DOHH2 (cell line): ENCODE data around the gene MYT1.

Source experiments
- H3F3A ChIP-seq: fragments of 200-600 bp; sonication (generic), shearing (Covaris generic); 2 replicates; pipeline ENCODE4 v1.6.0; 2016; ENCODE audit warnings: antibody characterized with exemption, mild to moderate bottlenecking; ENCODE audit not compliant: control insufficient read depth, insufficient read depth
- H3K27ac ChIP-seq: fragments of 200-600 bp; sonication (generic); 2 replicates; pipeline ENCODE4 v1.5.1; 2014; ENCODE audit warnings: low read depth, mild to moderate bottlenecking, low read length, moderate library complexity
- H3K27me3 ChIP-seq: fragments of 200-600 bp; sonication (generic); 2 replicates; pipeline ENCODE4 v1.6.1; 2014; ENCODE audit warnings: mild to moderate bottlenecking, low read length, mixed read lengths; ENCODE audit not compliant: control insufficient read depth
- H3K36me3 ChIP-seq: fragments of 200-600 bp; sonication (generic); 2 replicates; pipeline ENCODE4 v1.6.1; 2014; ENCODE audit warnings: mild to moderate bottlenecking, low read length, moderate library complexity, mixed read lengths; ENCODE audit not compliant: control insufficient read depth
- H3K4me1 ChIP-seq: fragments of 200-600 bp; sonication (generic); 2 replicates; pipeline ENCODE4 v1.6.1; 2014; ENCODE audit warnings: mild to moderate bottlenecking, low read length, mixed read lengths; ENCODE audit not compliant: control insufficient read depth
- H3K4me2 ChIP-seq: fragments of 200-600 bp; sonication (generic); 2 replicates; pipeline ENCODE4 v1.6.0; 2014; ENCODE audit warnings: mild to moderate bottlenecking, low read length, moderate library complexity
- H3K4me3 ChIP-seq: fragments of 200-600 bp; sonication (generic); 2 replicates; pipeline ENCODE4 v1.5.1; 2014; ENCODE audit warnings: mild to moderate bottlenecking, low read length, mixed read lengths
- H3K79me2 ChIP-seq: fragments of 200-600 bp; sonication (generic); 2 replicates; pipeline ENCODE4 v1.6.1; 2014; ENCODE audit warnings: mild to moderate bottlenecking, low read length, mixed read lengths; ENCODE audit not compliant: control insufficient read depth
- H3K9me2 ChIP-seq: fragments of 200-600 bp; sonication (generic); replicated peaks from 2 replicates; pipeline ENCODE4 v1.6.1; 2014; ENCODE audit warnings: mild to moderate bottlenecking, low read length, mixed read lengths; ENCODE audit not compliant: control insufficient read depth
- H3K9me3 ChIP-seq: fragments of 200-600 bp; sonication (generic); 2 replicates; pipeline ENCODE4 v1.6.1; 2014; ENCODE audit warnings: antibody characterized with exemption, low read length, mixed read lengths; ENCODE audit not compliant: control insufficient read depth, insufficient read depth
- H4K20me1 ChIP-seq: fragments of 200-600 bp; sonication (generic); 2 replicates; pipeline ENCODE4 v1.6.0; 2014; ENCODE audit warnings: low read depth, mild to moderate bottlenecking, antibody characterized with exemption, low read length, moderate library complexity; ENCODE audit not compliant: control insufficient read depth, insufficient read depth
- EZH2phosphoT487 ChIP-seq: fragments of 200-600 bp; sonication (generic); IDR thresholded peaks from 2 replicates; pipeline ENCODE4 v1.6.1; 2017; ENCODE audit warnings: borderline replicate concordance, mild to moderate bottlenecking, antibody characterized with exemption, low read length, moderate library complexity, mixed read lengths
- TF ChIP-seq, protein P1 (sequence below): fragments of 200-600 bp; sonication (generic); IDR thresholded peaks from one replicate; pipeline ENCODE4 v1.5.1; 2014; ENCODE audit warnings: antibody characterized with exemption, mild to moderate bottlenecking, low read depth, low read length; ENCODE audit not compliant: poor library complexity, severe bottlenecking

MYT1 gene

GRCh38 chr20:64212755-64213154, 48.5 kb downstream of the MYT1 start:
- Histone ChIP-seq H4K20me1 (no peaks in the 10 kb centered on the region), H3K27me3 (no peaks in the 10 kb centered on the region), H3K9me3 (no peaks in the 10 kb centered on the region), H3F3A (no peaks in the 10 kb centered on the region), H3K9me2 (no peaks in the 10 kb centered on the region), H3K36me3 (no peaks in the 10 kb centered on the region), H3K79me2 (no peaks in the 10 kb centered on the region), H3K4me3 (no peak overlapping the region), H3K4me1 (peaks cover 12% of the 10 kb centered on the region), H3K4me2 (no peak overlapping the region), H3K27ac (no peak overlapping the region)
- TF ChIP-seq EZH2phosphoT487 = no peak
- TF ChIP-seq, protein P1, sequence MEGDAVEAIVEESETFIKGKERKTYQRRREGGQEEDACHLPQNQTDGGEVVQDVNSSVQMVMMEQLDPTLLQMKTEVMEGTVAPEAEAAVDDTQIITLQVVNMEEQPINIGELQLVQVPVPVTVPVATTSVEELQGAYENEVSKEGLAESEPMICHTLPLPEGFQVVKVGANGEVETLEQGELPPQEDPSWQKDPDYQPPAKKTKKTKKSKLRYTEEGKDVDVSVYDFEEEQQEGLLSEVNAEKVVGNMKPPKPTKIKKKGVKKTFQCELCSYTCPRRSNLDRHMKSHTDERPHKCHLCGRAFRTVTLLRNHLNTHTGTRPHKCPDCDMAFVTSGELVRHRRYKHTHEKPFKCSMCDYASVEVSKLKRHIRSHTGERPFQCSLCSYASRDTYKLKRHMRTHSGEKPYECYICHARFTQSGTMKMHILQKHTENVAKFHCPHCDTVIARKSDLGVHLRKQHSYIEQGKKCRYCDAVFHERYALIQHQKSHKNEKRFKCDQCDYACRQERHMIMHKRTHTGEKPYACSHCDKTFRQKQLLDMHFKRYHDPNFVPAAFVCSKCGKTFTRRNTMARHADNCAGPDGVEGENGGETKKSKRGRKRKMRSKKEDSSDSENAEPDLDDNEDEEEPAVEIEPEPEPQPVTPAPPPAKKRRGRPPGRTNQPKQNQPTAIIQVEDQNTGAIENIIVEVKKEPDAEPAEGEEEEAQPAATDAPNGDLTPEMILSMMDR = no peak

- H3K4me3 ChIP-seq = no peak overlapping the region
- H4K20me1 ChIP-seq = no peaks in the 10 kb centered on the region
- TF ChIP-seq, protein P1 = no peak
- TF ChIP-seq EZH2phosphoT487 = no peak
- H3K79me2 ChIP-seq = no peaks in the 10 kb centered on the region
- H3K27me3 ChIP-seq = no peaks in the 10 kb centered on the region
- no peaks in the 10 kb centered on the region for H3F3A ChIP-seq
- no peak overlapping the region for H3K27ac ChIP-seq
- no peaks in the 10 kb centered on the region for H3K9me3 ChIP-seq
- H3K4me1 ChIP-seq = no peaks in the 10 kb centered on the region
- H3K4me2 ChIP-seq = no peak overlapping the region
- no peaks in the 10 kb centered on the region for H3K9me2 ChIP-seq
- no peaks in the 10 kb centered on the region for H3K36me3 ChIP-seq
Observed at GRCh38 chr20:64214113-64214512, 49.9 kb downstream of the MYT1 start.

DNA sequence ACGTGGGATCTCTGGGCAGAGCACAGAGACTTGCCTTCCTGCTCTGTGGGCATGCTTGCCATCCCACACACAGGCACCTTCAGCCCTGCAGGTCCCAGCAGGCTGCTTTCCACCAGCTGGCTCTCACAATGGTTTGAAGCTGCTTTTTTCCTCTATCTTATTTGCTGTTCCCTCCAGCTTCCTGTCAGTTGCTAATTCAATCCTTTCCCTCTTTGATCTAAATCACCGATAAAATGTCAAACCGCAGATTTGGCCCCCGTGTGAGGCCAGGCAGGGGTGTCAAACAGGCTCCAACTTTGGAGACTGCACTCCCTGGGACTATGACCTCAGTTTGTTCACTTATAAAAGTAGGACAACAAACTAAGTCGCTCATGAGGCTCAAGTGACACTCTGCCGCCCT, 50.7 kb downstream of the MYT1 start:
- no peak overlapping the region for H3K4me2 ChIP-seq
- H3K27ac ChIP-seq = no peak overlapping the region
- no peak for TF ChIP-seq EZH2phosphoT487
- TF ChIP-seq, protein P1 = no peak
- no peaks in the 10 kb centered on the region for H3K27me3 ChIP-seq
- no peaks in the 10 kb centered on the region for H3K9me2 ChIP-seq
- H3K4me3 ChIP-seq = no peak overlapping the region
- no peaks in the 10 kb centered on the region for H3K9me3 ChIP-seq
- H3K79me2 ChIP-seq = no peaks in the 10 kb centered on the region
- no peaks in the 10 kb centered on the region for H3F3A ChIP-seq
- no peaks in the 10 kb centered on the region for H3K4me1 ChIP-seq
- H3K36me3 ChIP-seq = no peaks in the 10 kb centered on the region
- H4K20me1 ChIP-seq = no peaks in the 10 kb centered on the region

- H3K79me2 ChIP-seq = no peaks in the 10 kb centered on the region
- H3K27me3 ChIP-seq = no peaks in the 10 kb centered on the region
- TF ChIP-seq EZH2phosphoT487 = no peak
- TF ChIP-seq, protein P1 = no peak
- no peaks in the 10 kb centered on the region for H3K9me3 ChIP-seq
- no peak overlapping the region for H3K4me3 ChIP-seq
- H3K4me1 ChIP-seq = no peaks in the 10 kb centered on the region
- no peaks in the 10 kb centered on the region for H3F3A ChIP-seq
- H3K27ac ChIP-seq = no peak overlapping the region
- no peaks in the 10 kb centered on the region for H3K9me2 ChIP-seq
- no peaks in the 10 kb centered on the region for H4K20me1 ChIP-seq
- no peaks in the 10 kb centered on the region for H3K36me3 ChIP-seq
- H3K4me2 ChIP-seq = no peak overlapping the region
Observed at GRCh38 chr20:64216036-64216435, 51.8 kb downstream of the MYT1 start.
